LNCaP clone FGC (cell line): ENCODE results near the gene HCN3.

ENCODE experiments used
- DNase-seq: peaks from one replicate; pipeline ENCODE4 v3.0.0-alpha.2; 2011; ENCODE audit warnings: low read depth
- H3K4me3 ChIP-seq: 2 replicates; pipeline ENCODE4 v1.5.1; 2011; ENCODE audit warnings: mild to moderate bottlenecking, low read depth, low read length, control low read depth
- CTCF ChIP-seq: IDR thresholded peaks from 2 replicates; pipeline ENCODE4 v1.5.1; 2012; ENCODE audit warnings: mild to moderate bottlenecking; ENCODE audit not compliant: control insufficient read depth, insufficient read depth; ENCODE audit errors: extremely low read depth

The HCN3 gene

GRCh38 chr1:155318082-155318481, 40.8 kb downstream of the HCN3 start:
- no peak for TF ChIP-seq CTCF
- no peak overlapping the region for H3K4me3 ChIP-seq
- DNase-seq: no peak

- DNase-seq: no peak
- no peak overlapping the region for H3K4me3 ChIP-seq
Measured at GRCh38 chr1:155319536-155319935, 42.3 kb downstream of the HCN3 start.

GRCh38 chr1:155320252-155320651, 43.0 kb downstream of the HCN3 start:
- TF ChIP-seq CTCF: no peak
- no peak overlapping the region for H3K4me3 ChIP-seq
- no peak for DNase-seq

More at GRCh38 chr1:155319536-155319935, 42.3 kb downstream of the HCN3 start:
- TF ChIP-seq CTCF: no peak

GRCh38 chr1:155320661-155321617, 43.7 kb downstream of the HCN3 start, which contains the start of gene RUSC1:
Gene RUSC1, plus strand, starts transcription at chr1:155320894. Its CDS starts 880 bp downstream, at chr1:155321774.
- H3K4me3 ChIP-seq: no peak within 1 kb of the TSS
- no peak for DNase-seq

GRCh38 chr1:155321639-155322503, 44.6 kb downstream of the HCN3 start:
- no peak for TF ChIP-seq CTCF
- no peak for DNase-seq

More at GRCh38 chr1:155320661-155321617, 43.7 kb downstream of the HCN3 start, which contains the start of gene RUSC1:
- no peak for TF ChIP-seq CTCF

GRCh38 chr1:155322571-155322952, 45.3 kb downstream of the HCN3 start:
- H3K4me3 ChIP-seq: peak overlapping the region; percentile 95; the same call in 1 of the 2 replicates
- no peak for TF ChIP-seq CTCF
- DNase-seq: no peak

More at GRCh38 chr1:155321639-155322503, 44.6 kb downstream of the HCN3 start:
- H3K4me3 ChIP-seq: no peak overlapping the region
